ENCODE results near the gene FBXL3.

FBXL3 gene

DNA sequence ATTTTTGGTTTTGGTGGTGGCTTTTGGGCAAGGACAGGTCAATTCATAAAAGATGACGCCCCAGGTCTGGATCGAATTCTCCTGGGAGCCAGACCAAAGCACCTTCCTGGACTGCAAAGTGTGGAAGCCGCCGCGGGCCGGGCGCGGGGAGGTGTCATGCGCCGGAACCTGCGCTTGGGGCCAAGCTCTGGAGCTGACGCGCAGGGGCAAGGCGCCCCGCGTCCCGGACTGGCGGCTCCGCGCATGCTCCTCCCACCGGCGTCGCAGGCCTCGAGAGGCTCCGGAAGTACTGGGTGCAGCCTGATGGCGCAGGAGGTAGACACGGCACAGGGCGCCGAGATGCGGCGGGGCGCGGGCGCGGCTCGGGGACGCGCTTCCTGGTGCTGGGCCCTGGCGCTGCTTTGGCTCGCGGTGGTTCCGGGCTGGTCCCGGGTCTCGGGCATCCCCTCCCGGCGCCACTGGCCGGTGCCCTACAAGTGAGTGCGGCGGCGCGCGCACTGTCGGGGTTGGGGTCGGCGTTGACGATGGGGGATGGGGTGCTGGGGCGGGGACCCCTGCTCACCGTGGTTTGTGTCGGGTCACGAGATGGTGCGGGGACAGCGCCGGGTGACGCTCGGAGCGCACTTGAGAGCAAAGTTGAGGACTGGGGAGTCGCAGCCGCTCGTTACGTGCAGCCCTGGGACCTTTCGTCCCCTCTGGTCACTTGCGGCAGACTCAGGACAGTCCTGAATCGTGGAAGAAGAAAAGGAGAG, 35.0 kb downstream of the FBXL3 start, which contains the start of gene CLN5:
Gene CLN5 (plus strand): TSS at position 286 of the 752 bp plus-strand sequence. CDS start 18 bp downstream, at position 304.
- peak within 1 kb of the TSS; percentile 85 for H3K4me2 ChIP-seq (ENCODE audit: low read length)
- no peaks in the 10 kb centered on the region for H3K36me3 ChIP-seq (ENCODE audit: control insufficient read depth, insufficient read depth, low read length)
- peak within 1 kb of the TSS; percentile 80 for H3K4me3 ChIP-seq (ENCODE audit: low read depth, low read length)
- no peak for TF ChIP-seq CTCF (IDR thresholded peaks at IDR 0.05)
- no peaks in the 10 kb centered on the region for H3K79me2 ChIP-seq
- no peaks in the 10 kb centered on the region for H3K9me3 ChIP-seq (ENCODE audit: control insufficient read depth, low read length)
- H3K4me1 ChIP-seq, result no peaks in the 10 kb centered on the region
- no peaks in the 10 kb centered on the region for H3K27me3 ChIP-seq (ENCODE audit: control insufficient read depth, insufficient read depth, low read length)
- H2AFZ ChIP-seq, result peak within 1 kb of the TSS; percentile 87
- H3K9ac ChIP-seq, result peak within 1 kb of the TSS; percentile 28
- H3K27ac ChIP-seq, result peak within 1 kb of the TSS; percentile 86

GRCh38 chr13:76991432-76991795, 35.5 kb downstream of the FBXL3 start:
- no peak for TF ChIP-seq CTCF (IDR thresholded peaks at IDR 0.05)
- Histone ChIP-seq H3K4me3 (ENCODE audit: low read depth, low read length) (peak overlapping the region; percentile 80), H3K4me2 (ENCODE audit: low read length) (peak overlapping the region; percentile 85), H3K27ac (peak overlapping the region; percentile 86), H3K79me2 (no peaks in the 10 kb centered on the region), H2AFZ (peak overlapping the region; percentile 87), H3K36me3 (ENCODE audit: control insufficient read depth, insufficient read depth, low read length) (no peaks in the 10 kb centered on the region), H3K27me3 (ENCODE audit: control insufficient read depth, insufficient read depth, low read length) (no peaks in the 10 kb centered on the region), H3K9me3 (ENCODE audit: control insufficient read depth, low read length) (no peaks in the 10 kb centered on the region), H3K4me1 (no peaks in the 10 kb centered on the region), H3K9ac (no peak overlapping the region)

- H3K4me1 ChIP-seq, result no peaks in the 10 kb centered on the region
- H3K27me3 ChIP-seq (ENCODE audit: control insufficient read depth, insufficient read depth, low read length), result no peaks in the 10 kb centered on the region
- TF ChIP-seq CTCF (IDR thresholded peaks at IDR 0.05), result no peak
- H3K4me3 ChIP-seq (ENCODE audit: low read depth, low read length), result no peak overlapping the region
- H3K4me2 ChIP-seq (ENCODE audit: low read length), result no peak overlapping the region
- H3K9me3 ChIP-seq (ENCODE audit: control insufficient read depth, low read length), result no peaks in the 10 kb centered on the region
- no peaks in the 10 kb centered on the region for H3K36me3 ChIP-seq (ENCODE audit: control insufficient read depth, insufficient read depth, low read length)
- H3K27ac ChIP-seq, result no peak overlapping the region
- no peak overlapping the region for H2AFZ ChIP-seq
- H3K79me2 ChIP-seq, result no peaks in the 10 kb centered on the region
- H3K9ac ChIP-seq, result no peak overlapping the region
Observed at GRCh38 chr13:76983676-76984075, 43.3 kb downstream of the FBXL3 start.

- TF ChIP-seq CTCF (IDR thresholded peaks at IDR 0.05), result no peak
- H3K4me3 ChIP-seq (ENCODE audit: low read depth, low read length), result no peak overlapping the region
- no peak overlapping the region for H3K4me2 ChIP-seq (ENCODE audit: low read length)
- no peak overlapping the region for H2AFZ ChIP-seq
- H3K9ac ChIP-seq, result no peak overlapping the region
- no peaks in the 10 kb centered on the region for H3K4me1 ChIP-seq
- H3K9me3 ChIP-seq (ENCODE audit: control insufficient read depth, low read length), result no peaks in the 10 kb centered on the region
- H3K79me2 ChIP-seq, result no peaks in the 10 kb centered on the region
- no peak overlapping the region for H3K27ac ChIP-seq
- no peaks in the 10 kb centered on the region for H3K27me3 ChIP-seq (ENCODE audit: control insufficient read depth, insufficient read depth, low read length)
- no peaks in the 10 kb centered on the region for H3K36me3 ChIP-seq (ENCODE audit: control insufficient read depth, insufficient read depth, low read length)
Observed at GRCh38 chr13:76982061-76982460, 44.9 kb downstream of the FBXL3 start.
